DND-41 (cell line): ENCODE results near the gene GPT2.
A peak's percentile ranks its signal among the peaks of the same experiment; 100 is the strongest.

Experiments
- CTCF ChIP-seq: IDR thresholded peaks from 2 replicates; pipeline ENCODE4 v1.5.1; 2012; ENCODE audit warnings: borderline replicate concordance, low read length, moderate library complexity, mild to moderate bottlenecking; ENCODE audit not compliant: poor library complexity, severe bottlenecking; ENCODE audit errors: extremely low read depth
- EZH2 ChIP-seq: IDR thresholded peaks from 3 replicates; pipeline ENCODE4 v1.6.1; 2012; ENCODE audit warnings: borderline replicate concordance, low read depth, mild to moderate bottlenecking, moderate library complexity, low read length, inconsistent platforms; ENCODE audit not compliant: severe bottlenecking

GRCh38 chr16:46857368-46857945 lies 26.7 kb upstream of the GPT2 start:
- TF ChIP-seq CTCF (peak; percentile 28), EZH2 (no peak)
